ENCODE results near the gene ZPLD1.

Gene ZPLD1

GRCh38 chr3:102521246-102521645 lies 86.4 kb downstream of the ZPLD1 start:
- Mint-ChIP-seq H3K9me3 (no peaks in the 10 kb centered on the region), H3K4me3 (no peak overlapping the region), H3K27ac (no peak overlapping the region), H3K27me3 (no peaks in the 10 kb centered on the region), H3K36me3 (ENCODE audit: low read depth) (no peaks in the 10 kb centered on the region), H3K4me1 (ENCODE audit: low read depth) (peaks cover 9% of the 10 kb centered on the region)
- intact Hi-C loops (cut with micrococcal nuclease), result no loop called here

GRCh38 chr3:102525624-102526023 lies 90.8 kb downstream of the ZPLD1 start:
- Mint-ChIP-seq H3K36me3 (ENCODE audit: low read depth) (no peaks in the 10 kb centered on the region), H3K27ac (no peak overlapping the region), H3K9me3 (no peaks in the 10 kb centered on the region), H3K4me3 (no peak overlapping the region), H3K4me1 (ENCODE audit: low read depth) (peaks cover 9% of the 10 kb centered on the region), H3K27me3 (no peaks in the 10 kb centered on the region)
- intact Hi-C loops (cut with micrococcal nuclease), result no loop called here

DNA sequence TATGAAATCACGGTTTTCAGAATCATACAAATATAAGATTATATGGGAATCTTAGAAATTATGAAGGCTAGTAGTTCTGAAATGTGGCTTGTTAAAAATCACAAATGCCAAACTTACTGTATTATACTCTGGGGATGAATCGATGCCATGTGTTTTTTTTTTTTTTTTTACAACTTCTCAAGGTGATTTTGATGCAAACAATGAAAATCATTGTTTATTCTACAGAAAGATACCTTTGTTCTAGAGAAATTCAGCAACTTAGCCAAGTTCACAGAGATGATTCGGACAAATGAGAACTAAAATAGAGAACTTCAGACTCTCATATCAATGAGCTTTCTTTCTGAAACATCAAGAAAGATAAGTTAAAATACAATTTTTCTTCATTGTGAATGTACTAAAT lies 92.0 kb downstream of the ZPLD1 start:
- Mint-ChIP-seq H3K27ac (no peak overlapping the region), H3K4me1 (ENCODE audit: low read depth) (peaks cover 10% of the 10 kb centered on the region), H3K36me3 (ENCODE audit: low read depth) (no peaks in the 10 kb centered on the region), H3K4me3 (no peak overlapping the region), H3K27me3 (no peaks in the 10 kb centered on the region), H3K9me3 (no peaks in the 10 kb centered on the region)
- intact Hi-C loops (cut with micrococcal nuclease), result no loop called here

GRCh38 chr3:102528727-102529126 lies 93.9 kb downstream of the ZPLD1 start:
- Mint-ChIP-seq H3K27me3 (no peaks in the 10 kb centered on the region), H3K36me3 (ENCODE audit: low read depth) (no peaks in the 10 kb centered on the region), H3K4me1 (ENCODE audit: low read depth) (peaks cover 16% of the 10 kb centered on the region), H3K27ac (no peak overlapping the region), H3K9me3 (no peaks in the 10 kb centered on the region), H3K4me3 (no peak overlapping the region)
- intact Hi-C loops (cut with micrococcal nuclease), result no loop called here

All from dendritic cell treated with granulocyte-macrophage colony-stimulating factor and Interleukin-4, amounts not matched to agents 40 ng/mL and 50 ng/mL, for 4 days (primary cell).